ENCODE measurements around the gene CPD. TPM values are rescaled to one million over a fixed set of nuclear protein-coding genes. Genes with fewer than 3 reads are reported as not detected.

CPD gene
- total and polyA plus RNA-seq, 2 of the 13 experiments (the other 11 are each of a cell fraction or from before 2014, with no cell fraction given), result 46.1 to 72.3 TPM

DNA sequence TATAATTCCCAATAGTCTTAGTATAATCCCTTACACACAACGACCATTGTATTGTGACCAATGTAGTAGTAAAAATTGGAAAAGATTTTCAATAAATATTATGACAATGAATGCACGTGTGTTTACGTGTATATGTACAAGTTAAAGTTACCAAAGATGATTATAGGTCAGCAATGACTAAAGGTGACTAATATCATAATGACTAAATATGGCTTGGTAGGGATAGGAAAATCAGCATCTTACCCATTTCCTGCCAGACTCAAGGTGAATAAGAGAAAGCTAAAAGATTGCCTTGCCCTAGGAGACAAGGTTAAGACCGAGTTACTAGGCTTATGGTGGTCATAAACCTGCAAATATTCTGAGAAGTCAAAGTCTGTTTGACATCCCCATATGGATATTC lies 34.4 kb downstream of the CPD start:
- Histone ChIP-seq H3K36me3 (replicated peaks in 1 of 2; ENCODE audit: control insufficient read depth in 1 of 2, insufficient read depth in 2 of 2, low read length in 2 of 2) (no peaks in the 10 kb centered on the region; a peak in 1 of 5 replicates), H3K9ac (ENCODE audit: insufficient read depth, low read depth, low read length) (no peak overlapping the region), H3K27ac (ENCODE audit: extremely low read length, insufficient read depth, low read length) (no peak overlapping the region), H4K20me1 (ENCODE audit: insufficient read depth, low read length) (0 out of 2 replicates have a peak, but pooled peaks cover 2% of the 10 kb centered on the region), H3K27me3 (ENCODE audit: control insufficient read depth in 1 of 2, insufficient read depth in 2 of 2, low read length in 2 of 2) (no peaks in the 10 kb centered on the region), H3K4me1 (ENCODE audit: insufficient read depth, low read length) (peaks cover 35% of the 10 kb centered on the region), H3K79me2 (ENCODE audit: insufficient read depth, low read length) (peaks cover 35% of the 10 kb centered on the region), H3K4me3 (replicated peaks in 1 of 3; ENCODE audit: insufficient read depth in 1 of 3, low read depth in 2 of 3, low read length in 3 of 3) (no peak overlapping the region), H3K9me3 (ENCODE audit: low read length) (no peaks in the 10 kb centered on the region), H2AFZ (ENCODE audit: low read length) (no peak overlapping the region), H3K4me2 (ENCODE audit: low read depth, low read length) (no peak overlapping the region)
- TF ChIP-seq ZNF431 (CRISPR knock-in tag; IDR thresholded peaks at IDR 0.05; ENCODE audit: borderline replicate concordance, low read depth), result no peak
- TF ChIP-seq, protein P1, sequence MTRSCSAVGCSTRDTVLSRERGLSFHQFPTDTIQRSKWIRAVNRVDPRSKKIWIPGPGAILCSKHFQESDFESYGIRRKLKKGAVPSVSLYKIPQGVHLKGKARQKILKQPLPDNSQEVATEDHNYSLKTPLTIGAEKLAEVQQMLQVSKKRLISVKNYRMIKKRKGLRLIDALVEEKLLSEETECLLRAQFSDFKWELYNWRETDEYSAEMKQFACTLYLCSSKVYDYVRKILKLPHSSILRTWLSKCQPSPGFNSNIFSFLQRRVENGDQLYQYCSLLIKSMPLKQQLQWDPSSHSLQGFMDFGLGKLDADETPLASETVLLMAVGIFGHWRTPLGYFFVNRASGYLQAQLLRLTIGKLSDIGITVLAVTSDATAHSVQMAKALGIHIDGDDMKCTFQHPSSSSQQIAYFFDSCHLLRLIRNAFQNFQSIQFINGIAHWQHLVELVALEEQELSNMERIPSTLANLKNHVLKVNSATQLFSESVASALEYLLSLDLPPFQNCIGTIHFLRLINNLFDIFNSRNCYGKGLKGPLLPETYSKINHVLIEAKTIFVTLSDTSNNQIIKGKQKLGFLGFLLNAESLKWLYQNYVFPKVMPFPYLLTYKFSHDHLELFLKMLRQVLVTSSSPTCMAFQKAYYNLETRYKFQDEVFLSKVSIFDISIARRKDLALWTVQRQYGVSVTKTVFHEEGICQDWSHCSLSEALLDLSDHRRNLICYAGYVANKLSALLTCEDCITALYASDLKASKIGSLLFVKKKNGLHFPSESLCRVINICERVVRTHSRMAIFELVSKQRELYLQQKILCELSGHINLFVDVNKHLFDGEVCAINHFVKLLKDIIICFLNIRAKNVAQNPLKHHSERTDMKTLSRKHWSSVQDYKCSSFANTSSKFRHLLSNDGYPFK (CRISPR knock-in tag; IDR thresholded peaks at IDR 0.05; ENCODE audit: borderline replicate concordance), result no peak
- TF ChIP-seq CENPT (CRISPR knock-in tag; IDR thresholded peaks at IDR 0.05; ENCODE audit: low read depth), result no peak
- DNase-seq (ENCODE audit: low spot score) (no peak), FAIRE-seq (no peak), ATAC-seq (no peak)
- BruUV-seq (replicated peaks), result no TSS peak
- in situ Hi-C loops (cut with HindIII; ENCODE audit: extremely low pct_ligation_motif_present, low pct_unique_long_range_greater_than_20kb) (no loop called here), intact Hi-C loops (cut with micrococcal nuclease; ENCODE audit: unreplicated experiment) (no loop called here)
- CTCF ChIA-PET (ENCODE audit: low intra/inter-chr PET ratio, low total read pairs), result no interaction called here
- 97% methylated on average over 4 of the region's 4 CpGs for WGBS (ENCODE audit: low lambda C conversion rate)
- POLR2A ChIA-PET, result no interaction called here

GRCh38 chr17:30414486-30414885 lies 35.8 kb downstream of the CPD start:
- Histone ChIP-seq H3K4me3 (replicated peaks in 1 of 3; ENCODE audit: insufficient read depth in 1 of 3, low read depth in 2 of 3, low read length in 3 of 3) (no peak overlapping the region), H4K20me1 (ENCODE audit: insufficient read depth, low read length) (0 out of 2 replicates have a peak, but pooled peaks cover 2% of the 10 kb centered on the region), H2AFZ (ENCODE audit: low read length) (no peak overlapping the region), H3K9ac (ENCODE audit: insufficient read depth, low read depth, low read length) (no peak overlapping the region), H3K27ac (ENCODE audit: extremely low read length, insufficient read depth, low read length) (no peak overlapping the region), H3K4me1 (ENCODE audit: insufficient read depth, low read length) (peaks cover 37% of the 10 kb centered on the region), H3K36me3 (replicated peaks in 1 of 2; ENCODE audit: control insufficient read depth in 1 of 2, insufficient read depth in 2 of 2, low read length in 2 of 2) (no peaks in the 10 kb centered on the region; a peak in 1 of 5 replicates), H3K9me3 (ENCODE audit: low read length) (no peaks in the 10 kb centered on the region), H3K4me2 (ENCODE audit: low read depth, low read length) (no peak overlapping the region), H3K27me3 (ENCODE audit: control insufficient read depth in 1 of 2, insufficient read depth in 2 of 2, low read length in 2 of 2) (no peaks in the 10 kb centered on the region), H3K79me2 (ENCODE audit: insufficient read depth, low read length) (peaks cover 28% of the 10 kb centered on the region)
- no peak for DNase-seq (ENCODE audit: low spot score)
- ATAC-seq, result no peak
- POLR2A ChIA-PET, result no interaction called here
- no peak for FAIRE-seq
- WGBS (ENCODE audit: low lambda C conversion rate), result 97% methylated on average over 4 of the region's 4 CpGs
- BruUV-seq (replicated peaks), result no TSS peak
- CTCF ChIA-PET (ENCODE audit: low intra/inter-chr PET ratio, low total read pairs), result no interaction called here
- in situ Hi-C loops (cut with HindIII; ENCODE audit: extremely low pct_ligation_motif_present, low pct_unique_long_range_greater_than_20kb) (no loop called here), intact Hi-C loops (cut with micrococcal nuclease; ENCODE audit: unreplicated experiment) (no loop called here)
- no peak for TF ChIP-seq ZNF552 (CRISPR knock-in tag; IDR thresholded peaks at IDR 0.05; ENCODE audit: borderline replicate concordance)
- no peak for TF ChIP-seq ZBTB46 (CRISPR knock-in tag; IDR thresholded peaks at IDR 0.05; ENCODE audit: borderline replicate concordance)
- no peak for TF ChIP-seq ATF1 (CRISPR knock-in tag; IDR thresholded peaks at IDR 0.05)
- TF ChIP-seq ZNF598 (CRISPR knock-in tag; IDR thresholded peaks at IDR 0.05; ENCODE audit: borderline replicate concordance), result no peak
- no peak for TF ChIP-seq ZNF207 (IDR thresholded peaks at IDR 0.05; ENCODE audit: borderline replicate concordance)
- no peak for TF ChIP-seq MED1 (CRISPR knock-in tag; IDR thresholded peaks at IDR 0.05)
